Lower leg skin (tissue), 3 donors: ENCODE measurements around the gene ASCC1.

ENCODE experiments used
- POLR2A ChIP-seq, 2 donors: fragments of 450-650 bp; IDR thresholded peaks; one replicate each; pipeline ENCODE4 v1.6.1; 2016 to 2017; ENCODE audit warnings: antibody characterized with exemption in 2 of 2, mild to moderate bottlenecking in 1 of 2, moderate library complexity in 1 of 2
- TF ChIP-seq, protein P1 (sequence below), 3 donors: fragments of 450-650 bp; IDR thresholded peaks; one replicate each; pipeline ENCODE4 v1.5.1; 2016; ENCODE audit warnings: antibody characterized with exemption in 3 of 3, mild to moderate bottlenecking in 3 of 3, moderate library complexity in 2 of 3

- TF ChIP-seq, protein P1, sequence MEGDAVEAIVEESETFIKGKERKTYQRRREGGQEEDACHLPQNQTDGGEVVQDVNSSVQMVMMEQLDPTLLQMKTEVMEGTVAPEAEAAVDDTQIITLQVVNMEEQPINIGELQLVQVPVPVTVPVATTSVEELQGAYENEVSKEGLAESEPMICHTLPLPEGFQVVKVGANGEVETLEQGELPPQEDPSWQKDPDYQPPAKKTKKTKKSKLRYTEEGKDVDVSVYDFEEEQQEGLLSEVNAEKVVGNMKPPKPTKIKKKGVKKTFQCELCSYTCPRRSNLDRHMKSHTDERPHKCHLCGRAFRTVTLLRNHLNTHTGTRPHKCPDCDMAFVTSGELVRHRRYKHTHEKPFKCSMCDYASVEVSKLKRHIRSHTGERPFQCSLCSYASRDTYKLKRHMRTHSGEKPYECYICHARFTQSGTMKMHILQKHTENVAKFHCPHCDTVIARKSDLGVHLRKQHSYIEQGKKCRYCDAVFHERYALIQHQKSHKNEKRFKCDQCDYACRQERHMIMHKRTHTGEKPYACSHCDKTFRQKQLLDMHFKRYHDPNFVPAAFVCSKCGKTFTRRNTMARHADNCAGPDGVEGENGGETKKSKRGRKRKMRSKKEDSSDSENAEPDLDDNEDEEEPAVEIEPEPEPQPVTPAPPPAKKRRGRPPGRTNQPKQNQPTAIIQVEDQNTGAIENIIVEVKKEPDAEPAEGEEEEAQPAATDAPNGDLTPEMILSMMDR (IDR thresholded peaks at IDR 0.05) = no peak
- no peak for TF ChIP-seq POLR2A (IDR thresholded peaks at IDR 0.05)
Measured at GRCh38 chr10:72164617-72165016, 51.5 kb downstream of the ASCC1 start.
